HepG2 (cell line): ENCODE results near the gene GRPEL2. TPM values are rescaled to one million over a fixed set of nuclear protein-coding genes. Genes with fewer than 3 reads are reported as not detected.
A peak's percentile ranks its signal among the peaks of the same experiment; 100 is the strongest.

Experiments used
- DPF2 ChIP-seq: sonication (generic); formaldehyde crosslinking; IDR thresholded peaks from 2 replicates; pipeline ENCODE4 v1.4.0; 2020; ENCODE audit warnings: mild to moderate bottlenecking, low read depth, missing genetic modification reagents, borderline replicate concordance
- ETV5 ChIP-seq: IDR thresholded peaks from 2 replicates; pipeline ENCODE4 v1.6.1; 2018; ENCODE audit warnings: missing biosample characterization, missing genetic modification reagents, inconsistent platforms, borderline replicate concordance
- FOXP1 ChIP-seq, 2 experiments: fragments of 450-650 bp in 1 of 2; IDR thresholded peaks; 2 replicates each; pipeline ENCODE4 v1.6.1; 2017 to 2018; ENCODE audit warnings: antibody characterized with exemption in 1 of 2
- GABPA ChIP-seq, 2 experiments: IDR thresholded peaks; 2 replicates each; pipeline ENCODE4 v1.6.1; 2011 to 2016; ENCODE audit warnings: low read depth in 2 of 2, low read length in 1 of 2, missing biosample characterization in 1 of 2, missing genetic modification characterization in 1 of 2
- HNF1B ChIP-seq: sonication (generic); formaldehyde crosslinking; IDR thresholded peaks from 2 replicates; pipeline ENCODE4 v1.5.1; 2020; ENCODE audit warnings: mild to moderate bottlenecking, moderate library complexity, missing genetic modification reagents
- KMT2B ChIP-seq: IDR thresholded peaks from 2 replicates; pipeline ENCODE4 v1.6.1; 2016; ENCODE audit warnings: missing genetic modification reagents, missing compliant biosample characterization
- MXI1 ChIP-seq: IDR thresholded peaks from 3 replicates; pipeline ENCODE4 v1.6.1; 2012; ENCODE audit warnings: low read depth, low read length, inconsistent platforms, borderline replicate concordance
- NFRKB ChIP-seq: fragments of 450-650 bp; IDR thresholded peaks from 2 replicates; pipeline ENCODE4 v1.6.1; 2017
- NKX3-1 ChIP-seq: sonication (generic); formaldehyde crosslinking; IDR thresholded peaks from 2 replicates; pipeline ENCODE4 v1.5.0; 2020; ENCODE audit warnings: missing genetic modification reagents
- PHF20 ChIP-seq: sonication (generic); formaldehyde crosslinking; IDR thresholded peaks from 2 replicates; pipeline ENCODE4 v1.5.0; 2020; ENCODE audit warnings: mild to moderate bottlenecking, missing genetic modification reagents
- PHF5A ChIP-seq: IDR thresholded peaks from one replicate; pipeline ENCODE4 v1.6.1; 2018; ENCODE audit warnings: low read depth, missing genetic modification reagents; ENCODE audit not compliant: unreplicated experiment
- PRPF4 ChIP-seq: fragments of 200-400 bp; formaldehyde crosslinking; IDR thresholded peaks from 2 replicates; pipeline ENCODE4 v1.6.1; 2016; ENCODE audit warnings: low read length, low read depth; ENCODE audit not compliant: poor library complexity, severe bottlenecking
- SP5 ChIP-seq: IDR thresholded peaks from 2 replicates; pipeline ENCODE4 v1.6.1; 2016; ENCODE audit warnings: low read depth, borderline replicate concordance
- STAT5B ChIP-seq: sonication (generic); formaldehyde crosslinking; IDR thresholded peaks from 2 replicates; pipeline ENCODE4 v1.4.0; 2020; ENCODE audit warnings: missing genetic modification reagents
- THRA ChIP-seq: sonication (generic); formaldehyde crosslinking; IDR thresholded peaks from 2 replicates; pipeline ENCODE4 v1.4.0; 2020; ENCODE audit warnings: missing genetic modification reagents, borderline replicate concordance
- ZBTB7B ChIP-seq: sonication (generic); formaldehyde crosslinking; IDR thresholded peaks from 2 replicates; pipeline ENCODE4 v1.4.0; 2020; ENCODE audit warnings: missing genetic modification reagents
- ZHX2 ChIP-seq, 2 experiments: sonication (generic) in 1 of 2; formaldehyde crosslinking in 1 of 2; IDR thresholded peaks; 2 replicates each; pipeline versions ENCODE4 v1.6.1 to v1.9.0; 2014 to 2022; ENCODE audit warnings: antibody characterized with exemption in 1 of 2, borderline replicate concordance in 1 of 2, inconsistent platforms in 1 of 2, low read depth in 1 of 2, missing genetic modification reagents in 1 of 2
- ZNF143 ChIP-seq: sonication (generic); formaldehyde crosslinking; IDR thresholded peaks from 2 replicates; pipeline ENCODE4 v1.4.0; 2020; ENCODE audit warnings: missing genetic modification reagents
- ZNF275 ChIP-seq: sonication (generic); formaldehyde crosslinking; IDR thresholded peaks from 2 replicates; pipeline ENCODE4 v1.8.0; 2022; ENCODE audit warnings: missing genetic modification reagents, mild to moderate bottlenecking, inconsistent platforms, borderline replicate concordance
- ZNF572 ChIP-seq: sonication (generic); formaldehyde crosslinking; IDR thresholded peaks from 2 replicates; pipeline ENCODE4 v1.5.1; 2020; ENCODE audit warnings: mild to moderate bottlenecking, missing genetic modification reagents
- polyA plus RNA-seq, 8 experiments: library from polyadenylated mRNA; depleted of rRNA in 3 of 8; stranded (reverse) in 7 of 8; unstranded in 1 of 8; fragments of >200 nt; fragmentation: Illumina TruSeq in 4 of 8; extraction: Trizol in 4 of 8; gene quantifications; 2 replicates each; pipeline versions ENCODE4 v1.2.1 to v1.2.3, GENCODE V29; 2011 to 2016; ENCODE audit warnings: low read depth in 4 of 8, missing spikeins in 1 of 8, mixed read lengths in 1 of 8; ENCODE audit not compliant: insufficient read depth in 1 of 8
- total RNA-seq, 5 experiments: library from RNA; depleted of rRNA; stranded (reverse); fragments of >200 nt; fragmentation: Illumina TruSeq; extraction: Trizol; gene quantifications; 2 replicates each; pipeline ENCODE4 v1.2.3, GENCODE V29; 2016; ENCODE audit warnings: low read depth in 1 of 5

The GRPEL2 gene
- total and polyA plus RNA-seq, 2 of the 13 experiments (the other 11 are each of a cell fraction or from before 2014, with no cell fraction given), result 13.1 to 16.6 TPM

- peak; percentile 58; the same call in 1 of the 2 replicates for TF ChIP-seq HNF1B (CRISPR knock-in tag)
- no peak for TF ChIP-seq ZHX2 (IDR thresholded peaks at IDR 0.05; ENCODE audit: low read depth)
- TF ChIP-seq ZHX2 (CRISPR knock-in tag; IDR thresholded peaks at IDR 0.05; ENCODE audit: borderline replicate concordance), result no peak
- TF ChIP-seq ZNF275 (CRISPR knock-in tag), result no peak
- peak; percentile 48; the same call in 1 of the 2 replicates for TF ChIP-seq THRA (CRISPR knock-in tag)
- peak; percentile 44 for TF ChIP-seq PHF5A (CRISPR knock-in tag)
- TF ChIP-seq GABPA (IDR thresholded peaks at IDR 0.05; ENCODE audit: low read depth, low read length), result no peak
- TF ChIP-seq GABPA (CRISPR knock-in tag; IDR thresholded peaks at IDR 0.05; ENCODE audit: low read depth), result peak; percentile 38; the same call in 1 of the 2 replicates
- TF ChIP-seq ETV5, result 0 out of 2 replicates have a peak, but pooled peaks have one; percentile 21
- no peak; the same call in 1 of the 2 replicates for TF ChIP-seq ZNF572 (CRISPR knock-in tag)
- no peak for TF ChIP-seq PRPF4
- no peak for TF ChIP-seq NKX3-1 (CRISPR knock-in tag)
- peak; percentile 28; the same call in 1 of the 2 replicates for TF ChIP-seq SP5 (CRISPR knock-in tag)
- 0 out of 2 replicates have a peak, but pooled peaks have one; percentile 36 for TF ChIP-seq KMT2B (CRISPR knock-in tag)
- no peak for TF ChIP-seq ZNF143 (CRISPR knock-in tag)
- no peak for TF ChIP-seq NFRKB
- peak; percentile 28; the same call in 1 of the 3 replicates for TF ChIP-seq MXI1
- TF ChIP-seq DPF2 (CRISPR knock-in tag), result peak; percentile 24; the same call in 1 of the 2 replicates
- TF ChIP-seq ZBTB7B (CRISPR knock-in tag), result 0 out of 2 replicates have a peak, but pooled peaks have one; percentile 20
- TF ChIP-seq STAT5B (CRISPR knock-in tag), result no peak
- no peak for TF ChIP-seq PHF20 (CRISPR knock-in tag)
- no peak for TF ChIP-seq FOXP1 (IDR thresholded peaks at IDR 0.05)
- TF ChIP-seq FOXP1 (CRISPR knock-in tag; IDR thresholded peaks at IDR 0.05), result no peak
Measured at GRCh38 chr5:149381986-149382338, 36.7 kb downstream of the GRPEL2 start (continued).
